HG03575 (cell line): ENCODE measurements around the gene PDE4B.

ENCODE experiments used
- ATAC-seq: cut with Tn5 transposase; IDR thresholded peaks from one replicate; pipeline ENCODE4 v1.9.1; 2021; ENCODE audit not compliant: unreplicated experiment, insufficient number of reproducible peaks, low FRiP score; ENCODE audit errors: extremely low read depth

The PDE4B gene

DNA sequence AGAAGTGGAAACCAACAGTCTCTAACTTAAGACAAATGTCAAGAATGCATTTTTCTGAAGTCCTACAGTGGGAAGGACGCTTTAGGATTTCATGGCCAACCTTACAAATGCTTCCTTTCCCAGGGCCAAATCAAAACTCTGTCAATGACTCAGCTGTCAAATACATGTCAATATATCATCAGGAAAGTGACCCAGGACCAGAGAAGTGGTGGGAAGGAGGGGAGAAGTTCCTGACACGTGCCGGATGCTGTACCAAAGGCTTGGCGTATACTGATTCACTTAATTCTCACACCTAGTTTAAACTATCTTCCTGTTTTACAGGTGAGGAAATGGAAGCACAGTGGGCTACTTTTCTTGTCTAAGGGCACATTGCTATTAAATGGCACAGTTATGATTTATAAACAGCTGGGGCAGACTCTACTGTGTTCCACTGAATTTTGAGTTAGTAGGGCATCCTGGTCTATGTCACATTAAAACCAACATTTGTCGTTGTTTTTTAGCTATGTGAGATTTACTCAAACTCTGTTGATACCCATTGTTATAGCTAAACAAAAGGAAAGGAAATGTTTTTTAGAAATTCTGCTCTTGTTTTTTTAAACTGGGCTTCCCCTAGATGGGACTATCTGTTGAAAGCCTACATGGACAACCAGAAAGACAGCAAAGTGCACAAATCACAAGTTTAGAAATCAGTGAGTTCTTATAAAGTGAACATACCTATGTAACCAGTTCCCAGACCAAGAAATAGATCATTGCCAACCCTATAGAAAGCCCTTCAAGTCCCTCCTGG lies 533.1 kb downstream of the PDE4B start:
- no peak for ATAC-seq

DNA sequence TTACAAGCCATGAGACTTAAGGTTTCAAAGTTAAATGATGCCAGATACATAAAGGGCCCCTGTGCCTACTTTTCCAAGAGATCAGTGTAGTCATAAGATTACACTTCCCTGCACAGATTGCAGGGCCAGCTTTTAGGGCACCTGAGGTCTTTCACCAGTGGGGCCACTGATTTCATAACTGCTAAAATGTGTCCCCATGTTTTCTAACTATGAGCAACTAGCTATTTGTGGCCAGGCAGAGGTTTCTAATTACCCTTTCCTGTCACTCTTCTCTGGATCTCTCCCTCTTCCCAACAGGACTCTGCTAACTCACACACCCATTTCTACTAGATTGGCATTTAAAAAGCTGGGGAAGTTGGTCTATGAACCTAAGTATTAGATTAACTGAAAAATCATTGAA lies 534.2 kb downstream of the PDE4B start:
- no peak for ATAC-seq

- no peak for ATAC-seq
These were observed 534.9 kb downstream of the PDE4B start for GRCh38 chr1:66327588-66327987.

DNA sequence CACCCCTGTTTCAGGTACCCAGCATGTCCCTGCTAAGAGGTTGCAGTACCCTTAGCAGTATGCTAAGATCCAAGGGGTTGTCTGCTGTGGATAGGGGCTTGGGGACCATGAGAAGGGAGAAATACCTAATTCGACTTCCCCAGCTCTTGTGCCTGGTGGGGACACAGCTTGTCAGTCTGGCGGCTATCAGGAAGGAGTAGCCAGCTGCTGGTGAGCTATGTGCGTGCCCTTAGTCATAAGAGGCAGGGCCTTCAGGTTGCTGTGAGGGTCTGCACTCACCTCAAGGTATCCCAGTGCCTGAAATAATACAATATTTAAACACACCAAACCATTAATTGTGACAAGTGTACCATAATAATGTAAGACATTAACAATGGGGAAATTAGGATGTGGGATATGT lies 536.2 kb downstream of the PDE4B start:
- no peak for ATAC-seq

DNA sequence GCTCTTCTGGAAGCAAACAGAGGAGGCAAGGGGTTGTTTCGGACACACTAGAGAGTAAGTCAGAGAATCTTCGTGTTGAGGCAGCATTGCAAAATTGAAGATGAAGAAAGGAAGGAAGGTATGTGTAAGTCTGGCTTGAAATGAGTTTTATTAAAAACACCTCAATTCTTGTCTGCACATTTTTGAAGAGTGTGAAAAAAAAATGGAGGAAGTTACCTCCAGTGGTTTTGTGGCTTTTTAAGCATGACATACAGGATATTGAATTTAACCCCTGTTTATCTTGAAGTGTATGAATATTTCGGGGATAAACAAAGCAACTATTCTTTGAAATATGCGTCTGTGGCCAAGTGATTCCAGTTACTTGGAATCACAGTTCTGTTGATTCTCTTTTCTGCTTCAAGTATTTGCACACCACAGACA lies 538.0 kb downstream of the PDE4B start:
- no peak for ATAC-seq

DNA sequence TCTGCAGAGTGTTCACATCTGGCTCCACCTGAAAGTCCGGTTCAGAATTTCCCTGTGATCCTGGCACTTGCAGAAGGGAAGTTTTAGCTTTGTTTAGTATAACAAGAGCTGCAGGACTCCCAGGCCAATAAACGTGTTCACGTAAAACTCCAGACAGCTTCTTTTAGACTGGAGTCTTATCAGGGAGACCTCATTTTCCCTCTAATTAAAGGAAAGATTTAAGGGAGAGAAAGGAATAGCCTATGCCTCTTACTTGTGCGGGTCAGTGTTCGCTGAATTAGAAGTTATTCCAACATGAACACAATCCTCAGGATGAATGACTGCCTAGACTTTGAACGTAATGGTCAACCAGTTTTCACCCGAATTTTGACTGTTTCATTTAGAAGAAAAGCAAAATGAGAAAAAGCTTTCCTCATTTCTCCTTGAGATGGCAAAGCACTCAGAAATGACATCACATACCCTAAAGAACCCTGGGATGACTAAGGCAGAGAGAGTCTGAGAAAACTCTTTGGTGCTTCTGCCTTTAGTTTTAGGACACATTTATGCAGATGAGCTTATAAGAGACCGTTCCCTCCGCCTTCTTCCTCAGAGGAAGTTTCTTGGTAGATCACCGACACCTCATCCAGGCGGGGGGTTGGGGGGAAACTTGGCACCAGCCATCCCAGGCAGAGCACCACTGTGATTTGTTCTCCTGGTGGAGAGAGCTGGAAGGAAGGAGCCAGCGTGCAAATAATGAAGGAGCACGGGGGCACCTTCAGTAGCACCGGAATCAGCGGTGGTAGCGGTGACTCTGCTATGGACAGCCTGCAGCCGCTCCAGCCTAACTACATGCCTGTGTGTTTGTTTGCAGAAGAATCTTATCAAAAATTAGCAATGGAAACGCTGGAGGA lies 539.2 kb downstream of the PDE4B start:
- ATAC-seq, result no peak

DNA sequence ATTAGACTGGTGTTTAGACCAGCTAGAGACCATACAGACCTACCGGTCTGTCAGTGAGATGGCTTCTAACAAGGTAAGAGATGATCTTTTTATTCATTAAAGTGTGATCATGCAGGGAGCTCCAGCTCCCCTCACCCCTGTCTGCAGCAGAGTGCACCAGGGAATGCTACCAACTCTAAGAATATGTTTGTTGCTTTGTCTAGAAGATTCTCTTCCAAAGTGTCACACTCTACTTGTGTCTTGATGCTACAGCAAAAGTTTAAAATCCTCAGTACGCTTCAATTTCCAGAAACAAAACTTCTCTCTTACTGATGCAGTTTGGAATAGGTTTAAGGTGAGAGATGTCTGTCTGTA lies 539.8 kb downstream of the PDE4B start:
- no peak for ATAC-seq

DNA sequence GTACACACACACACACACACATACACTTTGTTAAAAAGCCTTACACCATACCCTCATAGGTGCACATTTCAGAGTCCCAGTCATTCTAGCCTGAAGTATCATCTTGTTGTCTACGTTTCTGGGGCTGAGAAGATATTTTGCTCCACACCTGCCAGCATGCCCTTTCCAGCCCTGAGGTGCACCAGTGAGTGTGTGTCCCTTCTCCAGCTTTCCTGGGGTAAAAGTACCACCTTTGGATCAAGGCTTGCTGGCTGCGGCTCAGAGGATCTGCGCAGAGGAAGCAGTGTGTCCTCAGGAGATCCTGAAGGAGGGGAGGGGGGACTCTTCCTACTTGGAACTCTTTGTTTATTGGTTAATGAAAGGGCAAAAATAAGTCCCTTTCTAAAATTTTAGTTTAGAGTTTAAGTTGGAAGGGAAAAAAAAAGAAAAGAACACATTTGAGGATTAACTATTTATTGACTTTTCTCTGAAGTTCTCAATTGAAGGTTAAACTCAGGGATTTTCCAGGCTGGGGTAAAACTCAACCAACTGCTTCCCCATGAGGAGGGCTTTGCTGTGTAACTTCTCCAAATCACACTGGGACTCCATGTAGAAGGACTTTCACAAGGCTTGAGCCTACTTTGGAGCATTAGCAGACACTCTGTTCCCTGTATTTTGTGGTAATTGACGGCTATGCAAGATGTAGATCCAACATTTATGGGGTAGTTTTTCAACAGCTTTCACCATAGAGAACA lies 540.9 kb downstream of the PDE4B start:
- no peak for ATAC-seq

DNA sequence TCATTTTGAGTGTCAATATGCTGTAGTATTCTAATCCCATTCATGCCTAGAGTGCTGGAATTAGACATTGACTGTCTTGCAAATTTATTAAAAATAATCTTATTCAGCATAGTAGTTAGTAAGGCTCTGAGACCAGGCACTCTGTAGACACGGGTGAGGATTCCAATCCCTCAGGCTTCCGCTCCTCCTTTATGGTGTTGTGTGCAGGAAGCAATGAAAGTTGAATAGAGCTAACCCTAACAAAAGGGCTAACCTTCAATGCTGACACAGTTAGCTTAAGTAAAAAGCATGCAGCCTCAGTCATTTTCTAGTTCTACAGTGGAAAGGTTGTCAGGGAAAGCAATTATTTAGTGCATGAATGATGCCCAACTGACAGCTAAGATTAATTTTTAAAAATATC lies 541.6 kb downstream of the PDE4B start:
- ATAC-seq, result no peak

DNA sequence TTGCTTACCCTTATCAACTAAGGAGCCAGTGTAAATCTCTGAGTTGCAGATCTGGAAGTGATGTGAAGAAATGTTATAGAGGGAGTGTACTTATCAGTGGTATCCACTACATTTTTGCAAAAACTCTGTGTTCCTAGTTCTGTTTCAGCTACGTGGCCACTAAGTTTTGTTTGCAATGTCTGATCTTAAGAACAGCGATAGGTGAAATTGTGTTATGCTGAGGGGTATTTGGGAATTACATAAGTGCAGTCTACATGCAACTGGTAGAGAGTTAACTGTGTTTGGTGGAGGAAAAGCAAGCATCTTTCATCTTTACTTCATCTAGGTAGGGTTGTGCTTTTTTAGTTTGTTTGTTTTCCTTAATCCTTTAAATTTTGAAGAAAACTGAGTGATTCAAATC lies 542.4 kb downstream of the PDE4B start:
- no peak for ATAC-seq

DNA sequence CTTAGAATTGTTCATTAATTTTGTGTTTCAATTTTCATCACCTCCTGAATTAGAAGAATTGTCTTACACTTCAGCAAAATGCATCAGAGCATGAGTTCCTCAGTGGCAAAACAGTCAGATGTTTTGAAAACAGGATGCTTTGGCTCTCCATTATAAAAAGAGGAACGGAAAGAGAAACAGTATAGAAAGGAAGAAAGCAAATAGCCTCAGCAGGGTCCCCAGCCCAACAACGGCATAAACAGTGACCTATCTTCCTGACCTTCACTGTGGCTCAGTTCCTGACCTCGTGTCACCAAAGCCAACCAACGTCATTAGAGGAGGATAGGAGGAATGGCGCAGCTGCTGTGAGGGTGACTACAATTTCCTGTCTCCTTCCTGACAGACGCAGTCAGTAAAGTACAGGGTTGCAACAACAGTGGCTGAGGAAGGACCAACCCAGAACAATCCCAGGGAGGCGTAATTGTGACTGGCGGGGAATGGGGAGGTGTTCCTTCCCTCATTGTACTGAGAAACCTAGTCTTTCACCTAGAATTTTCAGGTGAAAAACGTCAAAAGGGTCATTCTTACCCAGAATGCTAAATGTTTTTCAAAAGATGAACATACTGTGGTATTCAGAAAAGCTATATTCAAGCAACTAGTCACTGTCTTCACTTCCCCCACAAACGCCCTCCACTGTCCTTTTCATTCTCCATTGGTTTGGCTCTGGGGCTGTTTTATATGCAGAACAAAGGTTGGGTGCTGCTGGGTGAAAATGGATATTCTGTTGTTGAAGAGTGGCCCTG lies 543.4 kb downstream of the PDE4B start:
- ATAC-seq, result peak; percentile 82

DNA sequence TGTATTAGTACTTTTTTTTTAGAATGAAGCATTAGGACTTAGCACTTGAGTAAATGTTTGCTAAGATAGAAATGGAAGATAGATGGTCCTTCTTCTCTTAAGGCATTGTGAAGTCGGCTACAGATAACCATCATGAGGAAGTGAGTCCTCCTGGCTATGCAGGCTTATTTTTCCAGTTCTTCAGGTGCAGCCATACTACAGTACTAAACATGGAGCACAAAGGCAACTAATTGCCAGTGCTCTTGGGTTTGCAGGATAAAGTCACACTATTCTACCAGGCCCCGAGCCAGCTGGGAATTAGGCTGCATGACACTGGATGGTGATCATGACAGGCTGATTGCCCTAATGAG lies 543.9 kb downstream of the PDE4B start:
- ATAC-seq, result no peak

DNA sequence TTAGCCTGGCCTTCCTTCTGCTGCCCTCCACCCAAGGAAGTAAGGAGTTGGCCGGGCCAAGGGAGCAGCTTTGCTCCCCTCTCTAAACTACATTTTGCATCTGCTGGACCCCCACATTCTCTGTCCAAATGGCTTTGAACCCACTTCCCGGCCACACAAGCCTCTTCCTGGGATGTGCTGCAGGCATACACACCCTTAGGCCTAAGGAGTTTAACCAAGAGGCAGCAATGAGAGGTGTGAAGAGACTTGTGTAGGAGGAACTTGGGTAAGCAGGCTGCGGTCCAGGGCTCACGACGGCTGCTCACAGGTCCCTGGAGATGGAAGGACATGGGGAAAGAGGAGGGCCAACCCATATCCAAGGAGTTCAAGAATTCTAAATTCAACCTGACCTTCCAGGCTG lies 544.6 kb downstream of the PDE4B start:
- no peak for ATAC-seq

- ATAC-seq, result no peak
These were observed 547.2 kb downstream of the PDE4B start for GRCh38 chr1:66339944-66340343.

- ATAC-seq, result no peak
These were observed 548.9 kb downstream of the PDE4B start for GRCh38 chr1:66341446-66342089.

GRCh38 chr1:66342707-66343106 lies 550.0 kb downstream of the PDE4B start:
- ATAC-seq, result no peak

GRCh38 chr1:66343569-66344325 lies 551.1 kb downstream of the PDE4B start:
- ATAC-seq, result no peak
